ENCODE results near the gene LTB4R2. TPM values are rescaled to one million over a fixed set of nuclear protein-coding genes. Genes with fewer than 3 reads are reported as not detected.

The LTB4R2 gene
- polyA plus RNA-seq, 10 donors = 1.4 to 3.4 (median 2.7) TPM

- DNase-seq = no peak
Measured at GRCh38 chr14:24274101-24274543, 35.8 kb upstream of the LTB4R2 start.

DNA sequence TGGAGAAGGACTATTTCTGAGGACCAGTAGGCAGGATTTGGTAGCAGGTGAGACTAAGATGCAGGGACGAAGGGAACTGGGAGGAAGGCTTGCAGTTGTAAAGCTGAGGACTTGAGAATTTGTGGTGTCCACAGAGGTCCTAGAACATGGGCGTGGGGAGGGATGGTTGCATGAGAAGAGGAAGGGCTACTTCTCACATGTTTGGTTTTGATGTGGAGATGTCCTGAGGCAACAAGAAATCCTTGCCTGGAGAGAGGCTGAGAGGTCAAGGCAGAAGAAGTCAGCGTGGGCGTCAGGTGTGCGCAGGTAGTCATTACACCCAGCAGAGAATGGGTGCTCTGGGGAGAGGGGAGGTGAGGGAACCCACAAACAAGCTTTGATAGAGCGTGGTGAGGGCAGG lies 32.9 kb upstream of the LTB4R2 start:
- DNase-seq = no peak

GRCh38 chr14:24277606-24278321 lies 32.2 kb upstream of the LTB4R2 start:
- DNase-seq = no peak

DNA sequence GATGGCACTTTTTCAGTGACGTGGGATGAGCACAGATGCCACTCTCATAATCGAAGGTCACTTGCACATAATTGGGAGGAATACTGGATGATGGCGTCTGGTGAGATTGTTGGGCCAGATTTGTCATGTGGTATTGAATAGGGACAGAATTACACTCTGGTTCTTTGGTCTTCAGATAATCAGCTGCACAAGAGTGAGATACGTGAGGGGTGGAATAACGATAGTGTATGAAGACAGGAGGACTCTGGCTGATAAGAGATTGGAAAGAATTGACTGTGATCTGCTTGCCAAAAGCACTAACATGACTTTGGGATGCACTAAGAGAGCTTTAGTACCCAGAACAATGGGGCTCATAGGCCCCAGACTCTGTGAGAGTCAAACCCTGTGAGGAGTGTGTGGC lies 31.5 kb upstream of the LTB4R2 start:
- no peak for DNase-seq

- DNase-seq = no peak
Measured at GRCh38 chr14:24279301-24280186, 30.4 kb upstream of the LTB4R2 start.

- DNase-seq = no peak
Measured at GRCh38 chr14:24280797-24281460, 29.0 kb upstream of the LTB4R2 start.

DNA sequence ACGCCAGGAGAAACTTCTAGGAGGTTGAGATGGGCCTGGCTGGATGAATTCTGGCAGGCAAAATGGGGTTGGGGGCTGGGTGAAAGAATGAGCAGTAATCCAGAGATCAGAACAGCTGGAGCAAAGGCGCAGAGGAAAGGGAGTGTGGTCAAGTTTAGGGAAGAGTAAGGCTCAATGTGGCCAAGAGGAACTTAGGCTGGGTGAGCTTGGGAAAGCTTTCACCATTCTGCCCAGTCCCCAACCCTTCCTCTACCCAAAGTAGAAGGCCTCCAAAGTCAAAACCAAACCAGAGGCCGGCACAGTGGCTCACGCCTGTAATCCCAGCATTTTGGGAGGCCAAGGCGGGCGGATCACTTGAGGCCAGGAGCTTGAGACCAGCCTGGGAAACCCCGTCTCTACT lies 28.3 kb upstream of the LTB4R2 start:
- DNase-seq = no peak

GRCh38 chr14:24282736-24283135 lies 27.2 kb upstream of the LTB4R2 start:
- DNase-seq = no peak

GRCh38 chr14:24283796-24284460 lies 26.0 kb upstream of the LTB4R2 start:
- DNase-seq = no peak

DNA sequence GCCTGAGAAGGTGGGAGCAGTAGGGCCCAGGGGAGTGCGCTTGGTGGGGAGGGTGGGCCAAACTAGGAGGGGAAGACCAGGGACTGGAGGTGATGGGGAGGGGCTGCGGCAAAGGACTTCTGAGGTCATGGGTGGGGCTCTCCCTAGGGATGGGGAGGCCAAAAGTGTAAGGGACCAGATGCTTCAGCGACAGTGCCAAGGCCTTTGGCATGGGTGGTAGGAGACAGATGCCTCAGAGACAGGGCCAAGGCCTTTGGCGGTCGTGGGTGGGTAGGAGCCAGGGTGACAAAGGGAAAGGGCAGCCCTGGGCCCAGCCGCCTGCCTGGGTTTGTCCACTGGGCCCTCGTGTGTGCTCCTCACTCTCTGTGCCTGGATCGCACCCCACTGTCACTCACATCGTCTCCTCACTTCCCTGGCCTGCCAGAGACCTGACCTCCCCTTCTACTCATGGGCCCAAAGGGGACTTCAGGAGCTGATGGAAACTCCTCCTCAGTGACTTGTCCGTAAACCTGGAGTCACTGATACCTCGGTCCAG lies 25.4 kb upstream of the LTB4R2 start:
- no peak for DNase-seq

- DNase-seq = no peak
Measured at GRCh38 chr14:24285351-24285750, 24.6 kb upstream of the LTB4R2 start.

DNA sequence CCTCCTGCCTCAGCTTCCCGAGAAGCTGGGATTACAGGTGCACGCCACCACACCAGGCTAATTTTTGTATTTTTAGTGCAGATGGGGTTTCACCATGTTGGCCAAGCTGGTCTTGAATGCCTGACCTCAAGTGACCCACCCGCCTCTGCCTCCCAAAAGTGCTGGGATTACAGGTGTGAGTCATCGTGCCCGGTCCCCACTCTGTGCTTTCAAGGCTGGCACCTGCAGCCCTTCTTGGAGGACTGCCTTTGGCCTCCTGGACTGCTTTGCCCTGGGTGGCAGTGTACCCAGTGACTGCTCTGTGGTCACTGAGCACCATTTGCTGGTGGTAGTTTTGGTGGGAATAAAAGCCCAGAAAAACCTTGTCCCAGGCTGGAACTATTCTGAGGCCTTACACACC lies 22.9 kb upstream of the LTB4R2 start:
- DNase-seq = no peak

DNA sequence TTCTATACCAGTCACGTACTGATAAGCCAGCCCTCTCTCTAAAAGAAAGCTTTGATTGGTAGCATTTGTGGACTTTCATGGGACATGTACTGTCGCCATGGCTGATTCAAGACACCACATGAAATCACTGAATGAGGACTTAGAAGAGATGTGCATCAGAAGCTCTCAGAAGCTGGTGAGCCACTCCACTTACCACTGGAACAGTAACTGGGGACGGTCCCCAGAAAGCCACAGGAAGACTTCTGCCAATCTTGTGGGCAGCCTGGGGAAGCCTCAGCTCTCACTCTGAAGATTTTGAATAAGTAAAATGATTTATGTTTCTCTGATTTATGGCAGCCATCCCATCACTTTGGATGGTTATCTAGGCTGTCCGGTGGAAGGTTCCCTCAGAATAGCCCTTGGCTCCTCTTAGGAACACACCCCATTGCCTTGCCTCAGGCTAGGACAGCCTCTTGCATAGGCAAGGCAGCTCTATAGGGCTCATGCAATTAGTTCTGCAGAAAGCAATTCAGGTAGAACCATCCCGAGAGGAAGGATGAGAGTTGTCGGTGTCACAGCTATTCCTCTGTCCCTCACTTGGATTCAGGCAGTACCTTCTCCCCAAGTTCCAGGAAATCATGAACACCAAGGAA lies 20.2 kb upstream of the LTB4R2 start:
- DNase-seq = no peak

- DNase-seq = no peak
Measured at GRCh38 chr14:24290746-24291145, 19.2 kb upstream of the LTB4R2 start.

- DNase-seq = no peak
Measured at GRCh38 chr14:24291446-24292117, 18.4 kb upstream of the LTB4R2 start.

DNA sequence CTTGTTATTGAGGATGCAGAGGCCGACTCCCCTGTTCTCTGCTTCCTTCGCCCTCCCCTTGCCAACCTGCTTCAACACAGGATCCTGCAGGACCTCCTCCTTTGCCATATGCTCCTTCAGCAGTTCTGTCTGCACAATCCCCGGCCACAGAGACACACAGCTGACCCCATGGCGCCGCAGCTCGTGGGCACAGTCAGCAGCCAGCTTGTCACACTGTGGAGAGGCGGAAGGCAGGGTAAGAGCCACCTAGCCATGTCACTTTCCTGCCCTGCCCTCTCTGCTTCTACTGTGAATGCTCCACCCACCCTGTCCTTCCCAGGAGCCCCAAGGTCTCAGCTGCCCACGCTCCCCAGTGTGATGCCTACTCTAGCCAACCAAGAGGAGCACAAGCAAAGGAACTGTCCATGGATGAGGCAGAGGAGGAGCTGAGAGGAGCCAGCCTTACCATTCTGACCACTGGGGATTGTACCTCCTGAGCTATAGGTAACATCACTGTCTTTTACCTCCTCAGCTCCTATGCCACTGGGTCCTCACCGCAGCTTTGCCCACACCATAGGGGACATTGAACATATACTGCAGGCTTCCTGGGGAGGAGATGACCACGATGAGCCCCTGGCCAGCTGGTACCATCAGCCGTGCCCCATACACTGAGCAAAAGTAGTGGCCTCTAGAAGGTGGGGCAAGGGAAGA lies 17.7 kb upstream of the LTB4R2 start:
- no peak for DNase-seq

DNA sequence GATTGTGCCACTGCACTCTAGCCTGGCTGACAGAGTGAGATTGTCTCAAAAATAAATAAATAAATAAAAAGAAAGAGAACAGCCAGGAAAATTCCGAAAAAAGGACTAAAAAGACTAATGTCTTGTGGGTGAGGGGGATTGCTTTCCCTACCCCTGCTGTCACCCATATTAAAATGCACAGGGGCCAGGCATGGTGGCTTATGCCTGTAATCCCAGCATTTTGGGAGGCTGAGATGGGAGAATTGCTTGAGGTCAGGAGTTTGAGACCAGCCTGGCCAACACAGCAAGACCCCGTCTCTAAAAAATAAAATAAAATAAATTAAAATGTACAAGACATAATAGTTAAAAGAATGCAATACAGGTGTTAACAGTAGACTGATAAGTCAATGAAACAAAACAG lies 16.4 kb upstream of the LTB4R2 start:
- DNase-seq = no peak

- peak; percentile 71 to 81 (median 80) for DNase-seq
Measured at GRCh38 chr14:24296341-24297157, 13.4 kb upstream of the LTB4R2 start.
